Ectodermal cell (in vitro differentiated cells): ENCODE measurements around the gene ABCC3.

Experiments
- H3K27ac ChIP-seq: 2 replicates; pipeline ENCODE4 v1.7.0; 2013; ENCODE audit warnings: mild to moderate bottlenecking, low read depth, low read length; ENCODE audit not compliant: insufficient read depth, poor library complexity, severe bottlenecking
- H3K27me3 ChIP-seq: 2 replicates; pipeline ENCODE4 v1.7.0; 2013; ENCODE audit warnings: mild to moderate bottlenecking, low read length; ENCODE audit not compliant: insufficient read depth, control insufficient read depth, poor library complexity, severe bottlenecking
- H3K36me3 ChIP-seq: one replicate; pipeline ENCODE4 v1.7.0; 2013; ENCODE audit warnings: low read length; ENCODE audit not compliant: control insufficient read depth, insufficient read depth
- H3K4me1 ChIP-seq: one replicate; pipeline ENCODE4 v1.7.0; 2013; ENCODE audit warnings: low read length; ENCODE audit not compliant: control insufficient read depth, insufficient read depth
- H3K4me3 ChIP-seq: 2 replicates; pipeline ENCODE4 v1.7.0; 2013; ENCODE audit warnings: low read depth, low read length, control low read depth; ENCODE audit not compliant: insufficient read depth
- H3K9me3 ChIP-seq: 2 replicates; pipeline ENCODE4 v1.7.0; 2013; ENCODE audit warnings: mild to moderate bottlenecking, low read length, moderate library complexity; ENCODE audit not compliant: control insufficient read depth
- WGBS, 2 experiments: methylation state at CpG; one replicate each; pipeline ENCODE4 v1.1.7; 2013; ENCODE audit warnings: missing lambda C conversion rate in 2 of 2; 5-methylcytosine and 5-hydroxymethylcytosine counted together

ABCC3 gene

DNA sequence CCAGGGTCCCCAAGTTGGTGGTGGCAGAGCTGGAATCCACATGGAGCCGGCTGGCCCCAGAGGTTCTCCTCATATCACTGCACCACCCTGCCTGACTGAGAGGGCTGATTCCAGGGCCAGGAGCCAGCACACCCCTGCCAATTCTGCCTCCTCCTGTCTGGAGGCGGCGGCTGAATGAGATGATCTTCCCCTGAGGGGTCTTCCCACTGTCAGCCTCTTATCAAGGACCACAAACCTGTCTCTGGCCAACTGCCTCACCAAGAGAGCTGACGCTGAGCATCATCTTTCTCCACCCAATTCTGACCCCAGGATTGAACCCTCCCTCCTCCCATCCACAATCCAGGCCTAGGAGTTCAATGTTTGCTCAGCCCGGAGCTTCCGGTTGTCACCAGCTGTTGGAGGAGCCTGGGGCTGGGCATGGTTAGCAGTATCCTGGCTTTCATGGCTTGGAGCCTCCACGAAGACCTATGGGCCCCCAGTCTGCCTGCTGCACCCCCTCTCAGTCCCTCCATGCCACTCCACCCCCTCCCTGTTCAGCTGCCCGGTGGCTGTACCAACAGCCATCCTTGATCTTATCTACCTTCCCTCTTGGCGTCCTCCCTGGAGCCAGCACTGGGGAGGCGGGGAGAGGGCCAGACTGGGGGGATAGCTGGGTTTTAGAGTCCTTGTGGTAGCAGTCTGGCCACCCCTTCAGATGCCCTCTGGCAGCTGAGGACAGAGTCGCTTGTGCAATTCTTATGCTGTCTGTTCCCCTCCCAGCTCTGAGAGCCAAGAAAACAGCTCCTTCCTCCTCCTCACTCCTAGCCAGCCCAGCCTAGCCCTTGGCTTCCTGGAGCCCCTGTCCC, 25.6 kb downstream of the ABCC3 start:
- H3K4me3 ChIP-seq, result no peak overlapping the region
- peaks cover 4% of the 10 kb centered on the region for H3K4me1 ChIP-seq
- no peaks in the 10 kb centered on the region for H3K36me3 ChIP-seq
- no peak overlapping the region for H3K27ac ChIP-seq
- no peaks in the 10 kb centered on the region for H3K27me3 ChIP-seq
- no peaks in the 10 kb centered on the region for H3K9me3 ChIP-seq
- 85 to 88% methylated on average over 11 of the region's 11 CpGs for WGBS, 2 experiments

- WGBS, 2 experiments, result 91 to 93% methylated on average over 10 of the region's 10 CpGs
Measured at GRCh38 chr17:50660887-50661345, 26.2 kb downstream of the ABCC3 start.

DNA sequence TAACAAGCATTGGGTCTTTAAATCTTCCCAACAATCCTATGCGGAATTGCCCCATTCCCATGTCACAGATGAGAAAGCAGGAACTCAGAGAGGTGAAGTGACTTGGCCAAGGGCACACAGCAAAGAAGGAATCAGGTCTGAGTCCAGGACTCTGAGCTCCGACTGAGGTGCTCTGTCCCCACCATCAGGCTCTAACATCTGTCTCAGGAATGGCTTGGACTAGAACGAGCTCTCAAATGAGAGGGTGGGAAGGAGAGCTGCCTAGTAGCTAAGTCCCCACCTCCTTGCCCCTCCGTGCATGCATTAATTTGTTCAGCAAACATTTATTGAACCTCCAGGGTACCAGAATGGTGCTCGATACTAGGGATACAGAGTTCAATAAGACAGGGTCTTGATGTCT, 26.7 kb downstream of the ABCC3 start:
- WGBS, 2 experiments, result 82 to 90% methylated on average over 5 of the region's 5 CpGs
- Histone ChIP-seq H3K9me3 (no peaks in the 10 kb centered on the region), H3K27ac (no peak overlapping the region), H3K4me1 (peaks cover 4% of the 10 kb centered on the region), H3K27me3 (no peaks in the 10 kb centered on the region), H3K36me3 (no peaks in the 10 kb centered on the region), H3K4me3 (no peak overlapping the region)

More at GRCh38 chr17:50660887-50661345, 26.2 kb downstream of the ABCC3 start:
- no peaks in the 10 kb centered on the region for H3K9me3 ChIP-seq
- H3K36me3 ChIP-seq, result no peaks in the 10 kb centered on the region
- H3K4me1 ChIP-seq, result peaks cover 4% of the 10 kb centered on the region
- H3K4me3 ChIP-seq, result no peak overlapping the region
- H3K27me3 ChIP-seq, result no peaks in the 10 kb centered on the region
- H3K27ac ChIP-seq, result no peak overlapping the region

- Histone ChIP-seq H3K9me3 (no peaks in the 10 kb centered on the region), H3K4me3 (no peak overlapping the region), H3K27me3 (no peaks in the 10 kb centered on the region), H3K4me1 (peaks cover 4% of the 10 kb centered on the region), H3K36me3 (no peaks in the 10 kb centered on the region), H3K27ac (no peak overlapping the region)
- WGBS, 2 experiments, result 76 to 77% methylated on average over 9 of the region's 9 CpGs
Measured at GRCh38 chr17:50661795-50662391, 27.2 kb downstream of the ABCC3 start.

DNA sequence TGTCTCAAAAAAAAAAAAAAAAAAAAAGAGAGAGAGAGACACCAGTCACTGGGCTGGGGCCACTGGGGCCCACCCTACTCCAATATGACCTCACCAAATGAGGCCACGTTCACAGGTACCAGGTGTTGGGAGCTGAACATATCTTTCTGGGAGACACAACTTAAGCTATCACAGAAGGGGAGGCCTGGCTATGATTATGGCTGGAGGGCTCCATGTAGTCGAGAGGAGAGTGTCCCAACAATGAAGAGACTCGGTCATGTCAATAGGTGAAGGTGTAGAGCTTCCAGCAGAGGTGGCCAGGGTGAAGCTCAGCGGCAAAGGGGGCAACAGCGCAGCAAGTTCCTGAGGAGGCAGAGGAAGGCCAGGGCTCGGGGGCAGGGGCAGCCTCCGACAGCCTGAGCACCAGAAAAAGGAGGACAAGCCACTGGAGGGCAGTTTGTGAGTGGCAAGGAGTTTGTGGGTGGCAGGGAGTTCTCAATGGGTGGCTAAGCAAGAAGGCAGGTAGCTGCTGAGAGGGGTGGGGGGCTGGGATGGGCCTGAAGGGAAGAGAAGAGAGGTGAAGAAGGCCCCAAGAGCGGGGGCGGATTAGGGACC, 28.0 kb downstream of the ABCC3 start:
- Histone ChIP-seq H3K9me3 (no peaks in the 10 kb centered on the region), H3K4me1 (peaks cover 4% of the 10 kb centered on the region), H3K27ac (no peak overlapping the region), H3K4me3 (no peak overlapping the region), H3K36me3 (no peaks in the 10 kb centered on the region), H3K27me3 (no peaks in the 10 kb centered on the region)
- 93 to 94% methylated on average over 9 of the region's 9 CpGs for WGBS, 2 experiments

GRCh38 chr17:50663812-50664374, 29.2 kb downstream of the ABCC3 start:
- 92 to 94% methylated on average over 10 of the region's 10 CpGs for WGBS, 2 experiments
- H3K27me3 ChIP-seq, result no peaks in the 10 kb centered on the region
- H3K4me1 ChIP-seq, result no peaks in the 10 kb centered on the region
- H3K27ac ChIP-seq, result no peak overlapping the region
- H3K9me3 ChIP-seq, result no peaks in the 10 kb centered on the region
- no peak overlapping the region for H3K4me3 ChIP-seq
- no peaks in the 10 kb centered on the region for H3K36me3 ChIP-seq

DNA sequence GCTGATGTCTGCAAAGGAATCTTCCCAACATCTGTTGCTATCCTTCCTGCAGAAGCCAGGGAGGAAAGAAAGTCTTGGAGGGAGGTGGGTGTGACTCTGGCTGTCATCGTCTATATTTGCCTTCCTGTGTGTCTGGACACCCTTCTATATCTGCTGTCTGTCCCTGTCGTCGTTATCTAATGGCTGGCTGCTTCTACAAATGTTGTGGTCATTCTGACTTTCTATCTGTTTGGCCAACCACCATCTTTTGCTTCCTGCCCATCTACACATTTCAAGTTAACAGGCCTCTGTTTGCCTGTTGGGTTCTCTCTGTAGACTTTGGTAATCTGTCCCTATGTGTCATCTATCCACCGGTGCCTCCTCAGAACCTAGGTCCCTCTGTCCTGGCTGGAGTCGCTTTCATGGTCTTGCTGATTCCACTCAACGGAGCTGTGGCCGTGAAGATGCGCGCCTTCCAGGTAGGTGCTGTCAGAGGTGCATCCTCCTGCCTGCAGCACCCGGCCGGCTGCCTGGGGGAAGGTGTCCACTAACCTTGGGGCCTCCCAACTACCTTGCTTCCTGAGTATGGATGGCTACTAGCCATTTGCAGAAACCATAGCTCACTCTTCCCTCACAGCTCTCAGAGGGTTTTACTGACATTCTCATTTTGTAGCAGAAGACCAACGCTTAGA, 30.2 kb downstream of the ABCC3 start:
- H3K9me3 ChIP-seq, result no peaks in the 10 kb centered on the region
- H3K27me3 ChIP-seq, result no peaks in the 10 kb centered on the region
- no peaks in the 10 kb centered on the region for H3K4me1 ChIP-seq
- H3K27ac ChIP-seq, result no peak overlapping the region
- no peak overlapping the region for H3K4me3 ChIP-seq
- WGBS, 2 experiments, result 94 to 95% methylated on average over 12 of the region's 12 CpGs
- no peaks in the 10 kb centered on the region for H3K36me3 ChIP-seq

GRCh38 chr17:50665838-50666237, 31.2 kb downstream of the ABCC3 start:
- WGBS, 2 experiments, result 86 to 87% methylated on average over 5 of the region's 5 CpGs

GRCh38 chr17:50666316-50666715, 31.6 kb downstream of the ABCC3 start:
- no peaks in the 10 kb centered on the region for H3K9me3 ChIP-seq
- no peaks in the 10 kb centered on the region for H3K36me3 ChIP-seq
- H3K4me3 ChIP-seq, result no peak overlapping the region
- no peak overlapping the region for H3K27ac ChIP-seq
- no peaks in the 10 kb centered on the region for H3K27me3 ChIP-seq
- 92 to 94% methylated on average over 8 of the region's 8 CpGs for WGBS, 2 experiments
- H3K4me1 ChIP-seq, result no peaks in the 10 kb centered on the region

More at GRCh38 chr17:50665838-50666237, 31.2 kb downstream of the ABCC3 start:
- no peak overlapping the region for H3K27ac ChIP-seq
- no peaks in the 10 kb centered on the region for H3K4me1 ChIP-seq
- no peaks in the 10 kb centered on the region for H3K9me3 ChIP-seq
- no peak overlapping the region for H3K4me3 ChIP-seq
- H3K36me3 ChIP-seq, result no peaks in the 10 kb centered on the region
- H3K27me3 ChIP-seq, result no peaks in the 10 kb centered on the region
